Dendritic cell treated with granulocyte-macrophage colony-stimulating factor and Interleukin-4, amounts not matched to agents 40 ng/mL and 50 ng/mL, for 4 days (primary cell): Measurements from ENCODE around the gene DUOX1.
A peak's percentile ranks its signal among the peaks of the same experiment; 100 is the strongest.

Source experiments
- H3K27ac Mint-ChIP-seq: one replicate; pipeline ENCODE4 v1.8.0; 2022; ENCODE audit warnings: mild to moderate bottlenecking, mixed read lengths
- H3K27me3 Mint-ChIP-seq: one replicate; pipeline ENCODE4 v1.8.0; 2022; ENCODE audit warnings: mild to moderate bottlenecking, mixed read lengths
- H3K36me3 Mint-ChIP-seq: one replicate; pipeline ENCODE4 v1.8.0; 2022; ENCODE audit warnings: low read depth, mixed read lengths
- H3K4me1 Mint-ChIP-seq: one replicate; pipeline ENCODE4 v1.8.0; 2022; ENCODE audit warnings: low read depth, mixed read lengths
- H3K4me3 Mint-ChIP-seq: one replicate; pipeline ENCODE4 v1.8.0; 2022; ENCODE audit warnings: mild to moderate bottlenecking, moderate library complexity, mixed read lengths
- H3K9me3 Mint-ChIP-seq: one replicate; pipeline ENCODE4 v1.8.0; 2022; ENCODE audit warnings: mixed read lengths
- intact Hi-C: fragments of 100-400 bp; cut with micrococcal nuclease; formaldehyde crosslinking; loops from one replicate; pipeline ENCODE4 v1.15.0; 2022

Gene DUOX1

GRCh38 chr15:45112591-45113379 lies 17.0 kb upstream of the DUOX1 start:
- intact Hi-C loops = no loop called here
- peak overlapping the region; percentile 49 for H3K4me3 Mint-ChIP-seq

GRCh38 chr15:45113380-45113990 lies 16.3 kb upstream of the DUOX1 start:
- intact Hi-C loops = no loop called here
- peaks cover 10% of the 10 kb centered on the region for H3K36me3 Mint-ChIP-seq
- H3K27me3 Mint-ChIP-seq = peaks cover 89% of the 10 kb centered on the region
- no peaks in the 10 kb centered on the region for H3K9me3 Mint-ChIP-seq
- H3K4me1 Mint-ChIP-seq = peaks cover 41% of the 10 kb centered on the region
- no peak overlapping the region for H3K4me3 Mint-ChIP-seq
- H3K27ac Mint-ChIP-seq = no peak overlapping the region

More at GRCh38 chr15:45112591-45113379, 17.0 kb upstream of the DUOX1 start:
- Mint-ChIP-seq H3K4me1 (peaks cover 34% of the 10 kb centered on the region), H3K27me3 (peaks cover 84% of the 10 kb centered on the region), H3K9me3 (no peaks in the 10 kb centered on the region), H3K27ac (no peak overlapping the region), H3K36me3 (peaks cover 5% of the 10 kb centered on the region)

DNA sequence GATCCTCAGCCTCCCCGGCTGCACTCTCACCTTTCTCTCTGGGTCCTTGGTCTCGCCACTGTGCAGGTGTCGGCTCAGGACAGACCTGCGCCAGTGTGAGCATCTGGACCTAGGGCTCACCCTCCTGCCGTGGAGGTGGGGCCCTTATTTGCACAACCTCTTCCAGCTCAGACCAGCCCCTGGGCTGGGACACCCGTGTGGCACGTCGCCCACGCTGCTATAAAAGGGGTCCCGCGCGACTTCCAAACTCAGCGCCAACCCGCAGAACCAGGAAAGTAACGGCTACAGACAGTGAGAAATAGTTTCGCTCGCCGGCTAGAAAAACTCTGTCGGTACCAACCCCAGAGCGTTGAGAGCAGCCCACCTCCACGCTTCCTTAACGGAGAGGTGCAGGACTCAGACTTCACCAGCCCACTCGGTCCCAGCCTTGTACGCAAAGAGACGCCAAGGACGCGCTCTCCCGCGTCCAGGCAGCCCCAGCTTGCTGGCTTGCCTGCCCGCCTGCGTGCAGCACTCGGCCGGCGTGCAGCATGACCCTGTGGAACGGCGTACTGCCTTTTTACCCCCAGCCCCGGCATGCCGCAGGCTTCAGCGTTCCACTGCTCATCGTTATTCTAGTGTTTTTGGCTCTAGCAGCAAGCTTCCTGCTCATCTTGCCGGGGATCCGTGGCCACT lies 15.6 kb upstream of the DUOX1 start, which contains the start of the genes DUOX2 and DUOXA2:
TSS of gene DUOX2 (minus strand) at position 97 of the 675 bp plus-strand sequence. CDS start 761 bp downstream, outside the sequence.
TSS of gene DUOXA2 (plus strand) at position 251 of the 675 bp plus-strand sequence. CDS start at position 531, 280 bp downstream.
- Mint-ChIP-seq H3K27ac (no peak within 1 kb of the TSS), H3K27me3 (peaks cover 85% of the 10 kb centered on the region), H3K4me3 (no peak within 1 kb of the TSS), H3K9me3 (no peaks in the 10 kb centered on the region), H3K4me1 (peaks cover 41% of the 10 kb centered on the region), H3K36me3 (peaks cover 12% of the 10 kb centered on the region)
- intact Hi-C loops = no loop called here

GRCh38 chr15:45114751-45115085 lies 15.1 kb upstream of the DUOX1 start:
- H3K27ac Mint-ChIP-seq = no peak overlapping the region
- peaks cover 85% of the 10 kb centered on the region for H3K27me3 Mint-ChIP-seq
- peaks cover 17% of the 10 kb centered on the region for H3K36me3 Mint-ChIP-seq
- no peak overlapping the region for H3K4me3 Mint-ChIP-seq
- peaks cover 41% of the 10 kb centered on the region for H3K4me1 Mint-ChIP-seq
- H3K9me3 Mint-ChIP-seq = no peaks in the 10 kb centered on the region
- intact Hi-C loops = no loop called here

DNA sequence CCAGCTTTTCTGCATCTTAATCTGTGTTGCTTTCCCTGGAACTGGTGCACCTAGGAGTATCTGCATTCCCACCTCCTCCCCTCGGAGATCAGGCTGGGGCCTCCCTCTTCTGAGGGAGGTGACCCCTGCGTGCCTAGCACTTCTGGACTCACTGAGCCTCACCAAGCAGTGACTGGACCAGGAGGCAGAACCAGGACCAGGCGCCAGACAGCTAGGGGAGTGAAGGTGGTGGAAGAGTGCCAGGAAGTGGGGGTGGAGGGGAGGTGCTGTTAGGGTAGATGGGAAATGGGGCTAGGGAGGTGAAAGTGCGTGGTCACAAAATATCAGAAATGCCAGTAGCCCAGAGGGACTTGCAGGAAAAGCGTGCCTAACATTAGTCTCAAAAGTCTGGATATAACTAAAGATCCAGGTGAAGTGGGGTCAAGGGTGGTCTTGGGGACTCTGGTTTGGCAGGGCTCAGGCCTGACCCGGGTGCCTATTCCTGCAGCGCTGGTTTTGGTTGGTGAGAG lies 14.4 kb upstream of the DUOX1 start:
- H3K36me3 Mint-ChIP-seq = peaks cover 23% of the 10 kb centered on the region
- intact Hi-C loops = no loop called here
- no peak overlapping the region for H3K4me3 Mint-ChIP-seq
- peaks cover 41% of the 10 kb centered on the region for H3K4me1 Mint-ChIP-seq
- peaks cover 83% of the 10 kb centered on the region for H3K27me3 Mint-ChIP-seq
- no peak overlapping the region for H3K27ac Mint-ChIP-seq
- H3K9me3 Mint-ChIP-seq = no peaks in the 10 kb centered on the region

DNA sequence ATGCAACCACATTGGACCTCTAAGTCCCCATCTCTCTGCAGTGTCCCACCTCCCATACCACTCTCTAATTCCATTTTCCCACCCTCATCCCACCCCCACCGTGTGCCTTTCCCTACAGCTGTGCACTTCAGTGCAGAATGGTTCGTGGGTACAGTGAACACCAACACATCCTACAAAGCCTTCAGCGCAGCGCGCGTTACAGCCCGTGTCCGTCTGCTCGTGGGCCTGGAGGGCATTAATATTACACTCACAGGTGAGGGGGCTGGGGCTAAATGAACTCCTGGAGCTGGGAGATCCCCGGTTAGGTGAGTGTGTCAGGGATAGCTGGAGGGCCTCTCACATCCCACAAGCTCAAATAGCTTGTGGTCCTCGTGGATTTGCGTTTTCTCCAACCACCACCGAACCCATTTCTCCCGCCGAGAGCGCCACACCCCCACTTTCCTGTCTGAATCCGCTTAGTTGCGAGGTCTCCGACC lies 13.8 kb upstream of the DUOX1 start:
- Mint-ChIP-seq H3K9me3 (no peaks in the 10 kb centered on the region), H3K36me3 (peaks cover 29% of the 10 kb centered on the region), H3K4me1 (peaks cover 41% of the 10 kb centered on the region), H3K27ac (no peak overlapping the region), H3K27me3 (peaks cover 82% of the 10 kb centered on the region), H3K4me3 (no peak overlapping the region)
- intact Hi-C loops = no loop called here

- Mint-ChIP-seq H3K4me3 (no peak overlapping the region), H3K27me3 (peaks cover 82% of the 10 kb centered on the region), H3K4me1 (peaks cover 43% of the 10 kb centered on the region), H3K27ac (no peak overlapping the region), H3K36me3 (peaks cover 32% of the 10 kb centered on the region), H3K9me3 (no peaks in the 10 kb centered on the region)
- intact Hi-C loops = no loop called here
Observed at GRCh38 chr15:45116482-45117307, 13.1 kb upstream of the DUOX1 start.

DNA sequence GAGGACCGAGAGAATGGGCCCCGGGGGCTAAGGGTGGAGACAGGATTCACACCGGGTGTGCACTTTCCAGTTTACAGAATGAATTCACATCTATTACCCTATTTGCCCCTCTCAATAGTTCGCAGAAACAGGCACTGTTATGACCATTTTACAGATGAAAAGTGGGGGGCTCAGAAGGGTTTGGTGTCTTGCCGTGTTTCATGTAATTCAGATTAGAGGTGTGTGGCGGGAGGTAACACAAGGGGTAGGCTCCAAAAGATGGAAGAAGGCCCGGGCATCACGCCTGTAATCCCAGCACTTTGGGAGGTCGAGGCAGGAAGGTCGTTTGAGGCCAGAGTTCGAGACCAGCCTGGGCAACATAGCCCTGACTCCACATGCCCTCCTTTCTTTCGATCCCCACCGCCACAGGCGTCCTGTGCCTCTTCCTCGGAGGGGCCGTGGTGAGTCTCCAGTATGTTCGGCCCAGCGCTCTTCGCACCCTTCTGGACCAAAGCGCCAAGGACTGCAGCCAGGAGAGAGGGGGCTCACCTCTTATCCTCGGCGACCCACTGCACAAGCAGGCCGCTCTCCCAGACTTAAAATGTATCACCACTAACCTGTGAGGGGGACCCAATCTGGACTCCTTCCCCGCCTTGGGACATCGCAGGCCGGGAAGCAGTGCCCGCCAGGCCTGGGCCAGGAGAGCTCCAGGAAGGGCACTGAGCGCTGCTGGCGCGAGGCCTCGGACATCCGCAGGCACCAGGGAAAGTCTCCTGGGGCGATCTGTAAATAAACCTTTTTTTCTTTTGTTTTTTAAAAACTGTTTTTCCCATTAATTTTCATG lies 12.3 kb upstream of the DUOX1 start:
- H3K9me3 Mint-ChIP-seq = no peaks in the 10 kb centered on the region
- intact Hi-C loops = no loop called here
- H3K27me3 Mint-ChIP-seq = peaks cover 77% of the 10 kb centered on the region
- H3K36me3 Mint-ChIP-seq = peaks cover 35% of the 10 kb centered on the region
- peaks cover 41% of the 10 kb centered on the region for H3K4me1 Mint-ChIP-seq
- no peak overlapping the region for H3K27ac Mint-ChIP-seq
- H3K4me3 Mint-ChIP-seq = peak overlapping the region; percentile 67

GRCh38 chr15:45118131-45118588 lies 11.6 kb upstream of the DUOX1 start:
- intact Hi-C loops = no loop called here
- H3K36me3 Mint-ChIP-seq = peaks cover 35% of the 10 kb centered on the region
- H3K9me3 Mint-ChIP-seq = no peaks in the 10 kb centered on the region
- H3K4me1 Mint-ChIP-seq = peaks cover 34% of the 10 kb centered on the region
- H3K27ac Mint-ChIP-seq = no peak overlapping the region
- H3K4me3 Mint-ChIP-seq = peak overlapping the region; percentile 67
- peaks cover 76% of the 10 kb centered on the region for H3K27me3 Mint-ChIP-seq

- Mint-ChIP-seq H3K9me3 (no peaks in the 10 kb centered on the region), H3K4me3 (no peak overlapping the region), H3K36me3 (peaks cover 35% of the 10 kb centered on the region), H3K27me3 (peaks cover 67% of the 10 kb centered on the region), H3K4me1 (peaks cover 29% of the 10 kb centered on the region), H3K27ac (peak overlapping the region; percentile 20)
- intact Hi-C loops = no loop called here
Observed at GRCh38 chr15:45118996-45119395, 10.8 kb upstream of the DUOX1 start.

DNA sequence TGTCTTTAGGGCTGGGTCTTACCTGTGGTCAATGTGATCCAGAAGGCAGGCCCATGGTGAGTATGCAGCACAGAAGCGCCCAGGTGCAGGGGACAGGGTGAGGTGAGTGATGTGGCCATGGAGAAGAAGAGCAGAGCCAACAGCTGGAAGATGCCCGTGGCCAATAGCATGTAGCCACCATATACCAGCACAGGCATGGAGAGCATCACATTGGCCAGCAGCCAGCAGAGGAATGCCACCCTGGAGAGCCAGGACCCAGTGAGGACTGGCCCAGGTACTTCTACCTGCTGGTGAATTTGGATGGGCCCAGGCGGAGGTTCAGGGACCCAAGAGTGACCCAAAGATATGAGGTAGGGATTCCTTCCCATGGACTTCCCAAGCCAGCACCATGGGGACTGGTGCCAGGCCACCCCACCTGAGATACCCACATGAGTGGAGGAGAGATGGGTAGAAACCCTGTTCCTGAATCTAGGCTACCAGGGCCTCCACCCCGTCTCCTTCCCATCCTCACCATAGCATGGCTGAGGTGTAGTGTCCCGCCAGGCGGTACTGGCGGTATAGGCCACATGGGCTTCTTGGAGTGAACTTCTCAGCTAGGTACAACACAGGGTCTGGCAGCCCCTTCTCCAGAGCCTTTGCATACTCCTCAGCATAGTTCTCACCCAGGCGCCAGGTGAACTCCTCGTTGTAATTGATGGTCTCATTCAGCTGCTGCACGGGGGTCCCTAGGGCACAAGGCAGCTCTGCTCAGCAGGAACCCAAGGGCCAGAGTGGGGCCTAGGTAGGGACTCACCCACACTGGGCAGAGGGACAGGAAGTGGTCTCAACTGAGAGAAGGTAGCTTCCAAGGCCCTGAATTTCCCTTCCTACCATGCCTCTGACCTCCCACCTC lies 9.5 kb upstream of the DUOX1 start:
- Mint-ChIP-seq H3K27me3 (peaks cover 63% of the 10 kb centered on the region), H3K27ac (no peak overlapping the region), H3K9me3 (no peaks in the 10 kb centered on the region)

GRCh38 chr15:45121020-45121419 lies 8.8 kb upstream of the DUOX1 start:
- Mint-ChIP-seq H3K27ac (no peak overlapping the region), H3K36me3 (peaks cover 35% of the 10 kb centered on the region)
- intact Hi-C loops = no loop called here

More for the DNA sequence above, 9.5 kb upstream of the DUOX1 start:
- Mint-ChIP-seq H3K4me1 (peaks cover 22% of the 10 kb centered on the region), H3K36me3 (peaks cover 35% of the 10 kb centered on the region), H3K4me3 (no peak overlapping the region)
- intact Hi-C loops = no loop called here

More at GRCh38 chr15:45121020-45121419, 8.8 kb upstream of the DUOX1 start:
- no peaks in the 10 kb centered on the region for H3K9me3 Mint-ChIP-seq
- H3K4me1 Mint-ChIP-seq = peaks cover 22% of the 10 kb centered on the region
- H3K27me3 Mint-ChIP-seq = peaks cover 63% of the 10 kb centered on the region
- no peak overlapping the region for H3K4me3 Mint-ChIP-seq
